Renal cortical epithelial cell (primary cell): Measurements from ENCODE around the gene DHX34. TPM values are rescaled to one million over a fixed set of nuclear protein-coding genes. Genes with fewer than 3 reads are reported as not detected.
"Not testable (repeated sequence)": the region's sequence is repeated elsewhere in the genome, so short reads cannot be mapped to it uniquely, and the experiment has no call there.

Experiments used
- DNase-seq: peaks from one replicate; pipeline ENCODE4 v3.0.0-alpha.2; 2011; ENCODE audit warnings: low read depth
- total RNA-seq: library from RNA; depleted of rRNA; stranded (reverse); fragments of >200 nt; gene quantifications from 2 replicates; pipeline ENCODE4 v1.2.3, GENCODE V29; 2014

Gene DHX34
- total RNA-seq, 1 donor from 2014 or later, result 13.4 TPM

DNA sequence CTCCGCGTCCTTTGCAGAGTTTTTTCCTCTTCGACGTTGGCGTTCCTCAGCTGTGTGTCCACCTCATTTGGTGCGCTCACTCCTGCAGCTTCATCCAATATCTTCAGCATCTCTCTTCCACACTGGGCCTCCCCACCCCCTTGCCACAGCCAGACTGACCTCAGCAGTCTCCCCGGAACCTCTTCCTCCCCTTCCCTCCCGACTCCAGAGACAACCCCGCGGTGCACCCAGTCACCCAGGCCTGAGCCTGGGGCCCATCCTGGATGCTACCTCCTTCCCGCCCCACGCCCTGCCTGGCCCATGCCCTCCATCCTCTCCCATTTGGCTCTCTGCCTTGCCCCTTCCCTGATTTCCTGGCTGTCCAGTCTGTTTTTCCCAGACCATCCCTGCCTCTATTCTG, 25.2 kb upstream of the DHX34 start:
- no peak for DNase-seq

DNA sequence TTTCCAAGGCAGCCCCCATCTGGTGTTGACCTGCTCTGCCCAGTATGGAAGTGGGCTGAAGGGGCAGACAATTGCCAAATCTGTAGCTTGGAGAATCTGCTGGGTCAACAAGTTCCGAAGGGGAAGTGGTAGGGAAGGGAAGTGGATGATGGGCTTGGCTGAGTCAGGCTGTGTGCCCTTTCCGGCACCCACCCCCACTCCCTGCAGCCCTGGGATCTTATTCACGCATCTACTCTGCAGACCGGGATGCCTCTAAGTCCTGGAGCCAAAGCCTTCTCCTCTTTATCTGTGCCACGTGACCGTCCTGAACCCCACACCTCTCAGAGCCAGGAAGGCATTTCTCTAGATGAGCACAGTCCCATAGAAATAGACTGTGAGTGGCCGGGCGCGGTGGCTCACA, 24.6 kb upstream of the DHX34 start:
- no peak for DNase-seq

DNA sequence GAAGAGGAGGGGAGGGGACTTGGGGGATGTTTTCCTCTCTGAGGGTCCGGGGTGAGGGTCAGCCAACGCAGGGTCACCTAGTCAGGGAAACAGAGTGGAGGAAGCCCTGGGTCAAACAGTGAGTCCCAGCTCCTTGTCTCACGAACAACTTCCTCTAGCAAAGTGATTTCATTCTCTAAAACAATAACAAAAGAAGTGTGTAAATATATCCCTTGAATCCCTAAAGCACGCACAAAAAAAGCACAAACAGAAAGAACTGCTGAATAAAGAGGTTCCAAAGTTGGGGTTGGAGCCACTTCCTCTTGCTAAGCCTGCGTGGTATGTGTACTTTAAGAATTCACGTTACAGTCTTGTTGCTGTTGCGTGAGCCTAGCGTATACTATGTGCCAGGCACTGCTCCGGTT, 18.6 kb upstream of the DHX34 start:
- DNase-seq, result no peak

DNA sequence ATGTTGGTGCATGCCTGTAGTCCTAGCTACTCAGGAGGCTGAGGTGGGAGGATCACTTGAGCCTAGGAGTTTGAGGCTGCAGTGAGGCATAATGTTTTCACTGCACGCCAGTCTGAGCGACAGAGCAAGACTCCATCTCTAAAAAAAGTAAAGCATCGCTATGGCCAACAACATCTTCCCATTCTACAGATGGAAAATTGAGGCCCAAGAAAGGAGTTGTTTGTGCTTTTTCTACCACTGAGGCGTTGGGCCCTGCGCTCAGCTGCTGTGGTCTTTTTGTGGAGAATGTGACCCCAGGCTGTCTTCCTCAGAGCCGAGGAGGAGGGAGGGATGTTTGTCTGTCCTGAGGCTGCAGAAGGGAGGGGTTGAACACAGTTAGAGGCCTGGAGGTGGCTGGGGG, 17.6 kb upstream of the DHX34 start:
- DNase-seq, result no peak

DNA sequence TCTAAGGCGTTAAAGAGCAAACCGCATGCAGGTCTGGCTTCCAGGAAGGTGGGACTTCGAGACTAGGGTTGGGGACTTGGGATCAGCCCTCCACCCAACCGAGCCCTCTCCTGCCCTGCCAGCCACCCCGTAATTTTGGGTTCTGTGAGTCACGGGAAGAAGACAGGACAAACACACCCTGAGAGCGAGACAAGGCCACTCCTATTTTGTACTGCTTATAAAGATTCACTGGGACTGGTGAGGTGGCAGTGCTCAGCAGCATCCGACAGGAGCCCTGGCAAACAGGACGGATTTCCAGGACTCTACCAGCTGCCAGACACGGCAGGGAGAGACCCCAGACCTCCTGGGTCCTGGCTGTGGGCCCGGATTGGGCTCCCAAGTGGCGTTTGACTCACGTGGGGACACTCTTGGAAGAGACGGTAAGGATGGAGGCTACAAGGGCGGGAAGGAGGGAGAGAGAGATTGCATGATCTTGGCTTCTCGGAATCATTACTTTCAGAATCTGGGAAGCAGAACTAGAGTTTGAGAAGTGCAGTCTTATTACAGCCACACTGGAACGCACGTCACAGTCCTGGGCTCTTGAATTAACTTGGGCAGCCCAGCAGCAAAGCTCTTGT, 17.1 kb upstream of the DHX34 start, which contains the start of gene C5AR2:
Gene C5AR2 (plus strand): TSS at position 245 of the 617 bp plus-strand sequence. CDS start 8,625 bp downstream, outside the sequence.
- no peak for DNase-seq

DNA sequence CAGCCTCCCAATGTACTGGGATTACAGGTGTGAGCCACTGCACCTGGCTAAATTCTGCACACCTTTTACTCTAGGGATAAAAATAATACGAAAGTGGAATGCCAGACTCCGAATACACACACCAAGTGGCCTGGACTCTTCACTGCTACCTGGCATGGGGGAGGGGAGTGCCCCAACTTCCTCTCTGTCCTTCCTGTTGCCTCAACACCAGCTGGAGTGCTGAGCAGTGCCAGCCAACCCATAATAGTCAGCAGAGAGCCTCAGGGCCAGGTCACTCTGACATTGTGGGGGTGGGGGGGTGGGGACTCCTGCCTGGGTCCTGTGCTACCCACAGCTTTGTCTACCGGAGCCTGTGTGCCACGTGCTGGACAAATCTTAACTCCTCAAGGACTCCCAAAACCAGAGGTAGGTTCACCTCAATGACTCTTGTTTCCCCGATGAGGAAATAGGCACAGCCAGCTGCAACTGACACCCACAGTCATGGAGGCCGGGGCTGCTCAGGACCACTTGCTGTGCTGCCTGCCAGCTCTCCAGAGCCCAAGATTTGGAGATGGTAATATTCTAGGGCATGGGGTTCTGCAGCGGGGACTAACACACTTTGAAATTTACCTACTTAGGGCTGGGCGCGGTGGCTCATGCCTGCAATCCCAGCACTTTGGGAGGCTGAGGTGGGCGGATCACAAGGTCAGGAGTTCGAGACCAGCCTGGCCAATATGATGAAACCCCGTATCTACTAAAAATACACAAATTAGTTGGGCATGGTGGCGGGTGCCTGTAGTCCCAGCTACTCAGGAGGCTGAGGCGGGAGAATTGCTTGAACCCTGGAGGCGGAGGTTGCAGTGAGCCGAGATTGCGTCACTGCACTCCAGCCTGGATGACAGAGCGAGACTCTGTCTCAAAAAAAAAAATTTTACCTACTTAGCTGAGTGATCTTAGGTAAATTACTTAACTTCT, 12.1 kb upstream of the DHX34 start:
- DNase-seq, result not testable (repeated sequence)

DNA sequence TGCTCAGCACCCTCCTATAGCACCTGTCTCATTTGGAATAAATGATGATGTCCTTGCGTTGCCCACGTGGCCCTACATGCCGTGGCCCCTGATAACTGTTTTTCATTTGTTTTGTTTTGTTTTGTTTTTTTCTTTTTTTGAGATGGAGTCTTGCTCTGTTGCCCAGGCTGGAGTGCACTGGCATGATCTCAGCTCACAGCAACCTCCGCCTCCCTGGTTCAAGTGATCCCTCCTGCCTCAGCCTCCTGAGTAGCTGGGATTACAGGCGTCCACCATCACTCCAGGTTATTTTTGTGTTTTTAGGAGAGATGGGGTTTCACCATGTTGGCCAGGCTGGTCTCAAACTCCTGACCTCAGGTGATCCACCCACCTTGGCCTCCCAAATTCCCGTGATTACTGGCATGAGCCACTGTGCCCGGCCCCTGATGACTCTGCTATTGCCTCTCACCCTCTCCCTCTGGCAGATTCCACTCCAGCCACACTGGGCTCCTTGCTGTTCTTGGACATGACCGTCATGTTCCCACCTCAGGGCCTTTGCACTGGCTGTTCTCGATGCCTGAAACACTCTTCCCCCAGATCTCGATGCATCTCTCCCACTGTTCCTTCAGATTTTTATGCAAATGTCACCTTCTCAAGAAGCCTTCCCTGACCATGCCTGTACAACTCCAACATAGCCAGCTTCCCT, 9.8 kb upstream of the DHX34 start:
- no peak for DNase-seq

DNA sequence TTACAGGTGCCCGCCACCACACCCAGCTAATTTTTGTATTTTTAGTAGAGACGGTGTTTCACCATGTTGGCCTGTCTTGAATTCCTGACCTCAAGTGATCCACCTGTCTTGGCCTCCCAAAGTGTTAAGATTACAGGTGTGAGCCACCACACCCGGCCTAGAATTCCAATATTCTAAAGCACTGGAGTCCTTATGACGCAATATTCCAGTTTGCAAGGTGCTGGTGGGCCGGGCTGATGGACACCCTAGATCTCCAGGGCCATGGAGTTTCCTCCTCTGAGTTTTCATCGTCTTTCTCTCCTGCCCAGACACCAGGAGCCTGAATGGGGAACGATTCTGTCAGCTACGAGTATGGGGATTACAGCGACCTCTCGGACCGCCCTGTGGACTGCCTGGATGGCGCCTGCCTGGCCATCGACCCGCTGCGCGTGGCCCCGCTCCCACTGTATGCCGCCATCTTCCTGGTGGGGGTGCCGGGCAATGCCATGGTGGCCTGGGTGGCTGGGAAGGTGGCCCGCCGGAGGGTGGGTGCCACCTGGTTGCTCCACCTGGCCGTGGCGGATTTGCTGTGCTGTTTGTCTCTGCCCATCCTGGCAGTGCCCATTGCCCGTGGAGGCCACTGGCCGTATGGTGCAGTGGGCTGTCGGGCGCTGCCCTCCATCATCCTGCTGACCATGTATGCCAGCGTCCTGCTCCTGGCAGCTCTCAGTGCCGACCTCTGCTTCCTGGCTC, 8.5 kb upstream of the DHX34 start:
- DNase-seq, result no peak

DNA sequence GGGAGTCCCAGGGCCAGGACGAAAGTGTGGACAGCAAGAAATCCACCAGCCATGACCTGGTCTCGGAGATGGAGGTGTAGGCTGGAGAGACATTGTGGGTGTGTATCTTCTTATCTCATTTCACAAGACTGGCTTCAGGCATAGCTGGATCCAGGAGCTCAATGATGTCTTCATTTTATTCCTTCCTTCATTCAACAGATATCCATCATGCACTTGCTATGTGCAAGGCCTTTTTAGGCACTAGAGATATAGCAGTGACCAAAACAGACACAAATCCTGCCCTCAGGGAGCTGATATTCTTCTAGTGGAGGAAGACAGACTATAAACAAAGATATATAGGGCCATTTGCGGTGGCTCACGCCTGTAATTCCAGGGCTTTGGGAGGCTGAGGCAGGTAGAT, 7.4 kb upstream of the DHX34 start:
- DNase-seq, result no peak

DNA sequence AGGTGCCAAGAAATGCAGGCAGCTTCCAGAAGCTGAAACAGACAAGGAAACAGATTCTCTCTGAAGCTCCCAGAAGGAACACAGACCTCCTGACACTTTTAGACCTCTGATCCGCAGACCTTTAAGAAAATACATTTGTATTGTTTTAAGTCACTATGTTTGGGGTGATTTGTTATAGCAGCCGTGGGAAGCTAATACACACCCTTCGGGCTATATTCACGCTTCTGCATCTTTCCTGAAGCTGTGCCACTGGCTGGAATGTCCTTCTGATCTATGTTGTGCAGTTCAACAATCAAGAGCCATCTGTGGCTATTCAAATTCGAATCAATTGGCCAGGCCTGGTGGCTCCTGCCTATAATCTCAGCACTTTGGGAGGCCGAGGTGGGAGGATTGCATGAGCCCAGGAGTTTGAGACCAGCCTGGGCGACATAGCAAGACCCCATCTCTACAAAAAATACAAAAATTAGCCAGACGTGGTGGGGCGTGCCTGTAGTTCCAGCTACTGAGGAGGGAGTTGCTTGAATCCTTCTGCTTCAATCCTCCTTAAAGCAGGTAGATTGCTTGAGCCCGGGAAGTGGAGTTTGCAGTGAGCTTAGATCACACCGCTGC, 5.8 kb upstream of the DHX34 start:
- DNase-seq, result no peak

DNA sequence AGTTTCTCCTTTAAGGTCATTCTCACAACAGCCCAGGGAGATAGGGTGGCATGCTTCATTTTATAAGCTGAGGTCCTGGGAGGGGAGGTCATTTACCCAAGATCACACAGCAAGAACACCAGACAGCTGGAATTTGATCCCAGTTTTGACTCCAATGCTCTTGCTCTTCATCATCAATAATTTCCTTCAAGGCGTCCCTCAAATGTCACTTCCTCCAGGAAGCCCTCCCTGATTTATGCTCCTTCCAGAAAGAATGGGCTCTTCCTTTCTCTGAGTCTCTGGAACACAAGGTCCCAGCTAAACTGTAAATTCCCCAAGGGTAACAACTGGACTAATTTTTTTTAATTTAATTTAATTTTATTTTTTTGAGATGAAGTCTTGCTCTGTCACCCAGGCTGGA, 4.7 kb upstream of the DHX34 start:
- no peak for DNase-seq

DNA sequence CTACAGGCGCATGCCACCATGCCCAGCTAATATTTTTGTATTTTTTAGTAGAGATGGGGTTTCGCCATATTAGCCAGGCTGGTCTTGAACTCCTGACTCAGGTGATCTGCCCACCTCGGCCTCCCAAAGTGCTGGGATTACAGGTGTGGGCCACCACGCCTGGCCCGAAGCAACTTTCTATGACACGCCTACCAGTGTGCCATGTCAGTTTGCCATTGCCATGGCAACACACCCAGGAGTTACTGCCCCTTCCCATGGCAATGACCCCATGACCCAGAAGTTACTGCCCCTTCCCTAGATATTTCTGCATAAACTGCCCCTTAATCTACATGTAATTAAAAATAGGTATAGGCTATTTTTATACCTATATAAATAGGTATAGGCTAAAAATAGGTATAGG, 3.1 kb upstream of the DHX34 start:
- DNase-seq, result not testable (repeated sequence)

DNA sequence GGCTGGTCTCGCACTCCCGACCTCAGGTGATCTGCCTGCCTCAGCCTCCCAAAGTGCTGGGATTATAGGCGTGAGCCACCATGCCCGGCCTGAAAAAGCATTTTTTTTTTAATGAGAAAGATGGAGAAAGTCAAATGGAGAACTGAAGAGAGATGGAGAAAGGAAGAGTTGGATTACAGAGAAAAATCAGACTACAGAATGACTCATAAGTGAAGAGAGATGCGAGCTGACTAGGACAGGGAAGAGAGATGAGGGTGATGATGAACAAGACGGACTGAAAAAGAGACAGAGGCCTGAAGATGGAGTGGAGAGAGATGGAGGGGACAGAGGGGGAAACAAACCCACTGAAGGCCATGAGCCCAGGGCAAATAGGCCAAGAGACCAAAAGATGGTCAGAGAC, 1.5 kb downstream of the DHX34 start:
- no peak for DNase-seq

DNA sequence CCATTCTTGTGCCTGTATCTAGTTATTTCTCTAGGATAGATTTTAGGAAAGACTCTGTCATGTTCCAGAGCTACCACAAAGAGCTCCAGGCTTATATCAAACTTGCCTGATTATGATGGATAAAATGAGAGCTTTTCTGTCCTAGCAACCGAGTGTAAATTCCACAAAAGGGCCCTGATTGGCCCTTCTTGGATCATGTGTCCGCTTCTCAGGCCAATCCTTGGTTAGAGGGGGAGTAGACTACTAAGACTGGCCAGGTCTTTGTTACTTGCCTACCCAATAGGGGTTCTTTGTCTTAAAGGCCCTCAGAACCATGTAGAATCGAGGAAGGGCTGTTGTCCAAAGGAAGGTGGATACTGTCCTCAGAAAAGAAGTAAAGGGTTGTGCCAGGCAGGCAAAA, 2.4 kb downstream of the DHX34 start:
- DNase-seq, result peak; percentile 33

DNA sequence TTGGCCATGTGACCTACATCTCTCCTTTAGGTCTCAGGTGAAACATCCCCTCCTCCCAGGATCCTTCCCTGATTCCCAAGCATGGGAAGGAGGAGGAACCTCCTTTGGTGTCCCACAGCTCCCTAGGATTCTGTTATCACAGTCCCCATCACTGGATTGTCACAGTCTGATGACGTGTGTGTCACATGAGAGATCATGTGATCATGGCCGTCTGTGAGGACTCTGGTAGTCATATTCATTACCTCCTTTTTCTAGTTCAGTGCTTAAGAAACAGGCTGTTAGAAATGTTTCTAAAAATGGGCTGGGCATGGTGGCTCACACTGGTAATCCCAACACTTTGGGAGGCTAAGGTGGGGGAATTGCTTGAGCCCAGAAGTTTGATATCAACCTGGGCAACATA, 3.0 kb downstream of the DHX34 start:
- DNase-seq, result no peak

DNA sequence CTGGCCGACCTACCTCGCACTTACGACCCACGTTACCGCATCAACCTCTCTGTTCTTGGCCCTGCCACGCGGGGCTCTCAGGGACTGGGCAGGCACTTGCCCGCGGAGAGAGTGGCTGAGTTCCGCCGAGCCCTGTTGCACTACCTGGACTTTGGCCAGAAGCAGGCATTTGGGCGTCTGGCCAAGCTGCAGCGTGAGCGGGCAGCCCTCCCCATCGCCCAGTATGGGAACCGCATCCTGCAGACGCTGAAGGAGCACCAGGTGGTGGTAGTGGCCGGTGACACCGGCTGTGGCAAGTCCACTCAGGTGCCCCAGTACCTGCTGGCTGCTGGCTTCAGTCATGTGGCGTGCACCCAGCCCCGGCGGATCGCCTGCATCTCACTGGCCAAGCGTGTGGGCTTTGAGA, 4.2 kb downstream of the DHX34 start:
- no peak for DNase-seq

DNA sequence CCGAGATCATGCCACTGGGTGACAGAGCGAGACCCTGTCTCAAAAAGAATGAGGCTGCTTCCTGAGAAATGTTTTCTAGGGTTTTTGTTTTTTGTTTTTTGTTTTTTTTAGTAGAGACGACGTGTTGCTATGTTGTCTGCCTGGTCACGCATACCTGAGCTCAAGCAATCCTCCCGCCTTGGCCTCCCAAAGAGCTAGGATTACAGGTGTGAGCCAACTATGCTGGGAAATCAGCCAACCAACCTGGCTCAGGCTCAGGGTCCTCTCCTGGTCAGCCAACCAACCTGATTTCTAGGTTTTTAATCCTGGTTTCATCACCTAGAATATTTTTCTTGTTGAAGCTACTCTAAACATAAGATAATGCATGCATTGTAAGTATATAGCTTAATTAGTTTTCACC, 7.8 kb downstream of the DHX34 start:
- peak; percentile 40 for DNase-seq

DNA sequence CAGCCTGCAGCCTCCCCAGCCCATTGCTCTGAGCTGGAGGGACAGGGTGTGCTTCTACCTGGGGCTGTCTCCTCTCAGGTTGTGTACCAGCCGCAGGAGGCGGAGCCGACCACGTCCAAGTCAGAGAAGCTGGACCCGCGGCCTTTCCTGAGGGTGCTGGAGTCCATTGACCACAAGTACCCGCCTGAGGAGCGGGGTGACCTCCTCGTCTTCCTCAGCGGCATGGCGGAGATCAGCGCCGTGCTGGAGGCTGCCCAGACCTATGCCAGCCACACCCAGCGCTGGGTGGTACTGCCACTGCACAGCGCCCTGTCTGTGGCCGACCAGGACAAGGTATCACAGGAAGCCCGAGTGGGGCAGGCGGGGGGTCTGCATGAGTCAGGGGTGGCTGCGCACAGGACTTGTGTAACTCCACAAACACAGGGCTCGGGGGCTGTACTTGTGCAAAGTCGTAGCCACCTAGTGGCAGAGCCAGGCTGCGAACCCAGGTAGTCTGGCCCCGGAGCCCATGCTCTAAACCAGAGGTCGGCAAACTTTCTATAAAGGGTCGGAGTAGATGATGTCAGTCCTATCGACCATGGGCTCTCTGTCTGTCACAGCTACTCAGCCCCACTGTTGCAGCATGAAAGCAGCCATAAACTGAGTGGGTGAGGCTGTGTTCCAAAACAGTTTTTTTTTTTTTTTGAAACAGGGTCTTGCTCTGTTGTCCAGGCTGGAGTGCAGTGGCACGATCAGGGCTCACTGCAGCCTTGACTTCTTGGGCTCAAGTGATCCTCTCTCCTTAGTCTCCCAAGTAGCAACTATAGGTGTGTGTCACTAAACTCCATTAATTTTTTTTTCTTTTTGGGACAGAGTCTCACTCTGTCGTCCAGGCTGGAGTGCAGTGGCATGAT, 8.9 kb downstream of the DHX34 start:
- no peak for DNase-seq

DNA sequence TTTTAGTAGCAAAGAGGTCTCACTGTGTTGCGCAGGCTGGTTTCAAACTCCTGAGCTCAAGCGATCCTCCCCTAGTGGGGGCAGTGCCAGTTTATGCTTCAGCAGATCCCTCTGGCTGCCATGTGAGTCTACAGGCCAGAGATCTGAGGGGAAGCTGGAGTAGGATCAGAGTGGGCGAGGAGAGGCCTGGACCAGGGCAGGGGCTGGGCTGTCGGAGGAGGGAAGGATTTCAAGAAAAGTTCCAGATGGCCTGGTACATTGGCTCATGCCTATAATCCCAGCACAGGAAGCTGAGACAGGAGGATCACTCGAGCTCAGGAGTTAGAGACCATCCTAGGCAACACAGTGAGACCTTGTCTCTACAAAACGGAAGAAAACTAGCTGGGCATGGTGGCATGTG, 9.8 kb downstream of the DHX34 start:
- no peak for DNase-seq

DNA sequence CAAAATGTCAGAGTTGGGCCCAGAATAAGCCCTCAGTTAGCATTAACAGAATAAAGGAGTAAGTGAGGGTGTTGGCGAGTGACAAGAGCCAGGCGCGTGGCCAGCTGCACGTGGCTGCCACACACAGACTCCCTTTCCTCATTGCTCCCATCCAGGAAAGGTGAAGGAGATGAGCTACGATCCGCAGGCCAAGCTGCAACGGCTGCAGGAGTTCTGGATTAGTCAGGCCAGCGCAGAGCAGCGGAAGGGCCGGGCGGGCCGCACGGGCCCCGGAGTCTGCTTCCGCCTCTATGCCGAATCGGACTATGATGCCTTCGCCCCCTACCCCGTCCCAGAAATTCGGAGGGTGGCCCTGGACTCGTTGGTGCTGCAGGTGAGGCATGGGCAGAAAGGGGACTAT, 13.2 kb downstream of the DHX34 start:
- DNase-seq, result no peak
